Embryonic facial prominence (tissue), 1 donor: ENCODE data around the gene TSEN2.
"Not testable (repeated sequence)": the region's sequence is repeated elsewhere in the genome, so short reads cannot be mapped to it uniquely, and the experiment has no call there.

Experiments used
- DNase-seq: peaks from one replicate; pipeline ENCODE4 v3.0.0-alpha.2; 2016; ENCODE audit errors: extremely low spot score

The TSEN2 gene

DNA sequence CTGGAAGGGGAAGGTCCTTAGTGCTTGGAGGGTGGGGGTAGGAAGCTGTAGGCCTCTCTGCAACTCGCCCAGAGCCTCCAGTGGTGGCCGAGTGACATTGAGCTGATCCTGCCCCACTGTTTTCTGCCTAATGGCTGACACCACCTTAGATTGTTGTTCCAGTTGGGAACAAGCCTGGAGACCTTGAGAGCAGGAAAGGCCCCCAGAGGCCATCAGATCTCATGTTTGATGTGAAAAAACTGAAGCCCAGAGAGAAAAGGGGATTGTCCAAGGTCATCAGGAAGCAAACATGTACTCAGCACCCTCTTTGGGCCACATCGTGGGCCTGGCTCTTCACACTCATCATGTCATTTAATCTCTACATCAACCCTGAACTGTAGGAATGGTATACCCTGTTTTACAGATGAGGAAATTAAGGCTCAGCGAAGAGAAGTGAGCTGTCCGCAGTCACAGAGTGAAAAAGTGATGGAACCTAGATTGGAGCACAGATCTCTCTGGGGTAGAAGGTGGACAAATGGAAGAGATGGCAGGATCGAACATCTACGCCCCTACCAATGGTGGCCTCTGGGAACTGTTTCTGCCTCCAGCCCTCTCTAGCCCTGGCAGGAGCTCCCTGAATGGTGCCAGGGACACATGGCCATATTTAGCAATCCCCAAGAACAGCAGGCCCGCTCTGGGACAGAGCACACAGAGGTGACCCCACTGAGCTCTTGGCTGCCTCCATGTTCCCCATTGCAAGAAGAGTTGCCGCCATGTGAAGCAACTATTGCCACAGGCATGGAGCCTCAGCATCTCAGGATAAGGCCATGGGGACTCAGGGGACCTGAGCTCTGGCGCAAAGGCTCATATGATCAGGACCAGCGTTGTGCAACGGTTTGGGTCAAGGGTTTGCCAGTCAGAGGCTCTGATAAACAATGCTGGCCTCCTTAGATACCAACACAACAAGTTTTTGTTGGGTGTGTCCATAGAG lies 31.6 kb upstream of the TSEN2 start:
- DNase-seq, result no peak

- no peak for DNase-seq
Measured at GRCh38 chr3:12454076-12454815, 30.0 kb upstream of the TSEN2 start.

DNA sequence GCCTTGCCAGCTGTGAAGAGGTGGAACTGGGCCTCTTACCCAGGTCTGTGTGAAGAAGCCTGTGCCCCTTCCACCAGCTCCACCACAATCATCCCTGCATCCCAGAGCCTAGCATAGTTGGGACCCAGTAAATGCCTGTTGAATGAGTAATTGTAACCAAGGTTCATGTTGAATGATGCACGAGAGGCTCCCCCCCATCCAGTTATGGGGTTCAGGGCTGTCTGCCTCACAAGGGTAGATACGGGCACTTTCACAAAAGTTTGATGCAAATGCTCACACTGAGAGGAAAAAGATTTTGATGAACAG lies 29.5 kb upstream of the TSEN2 start:
- no peak for DNase-seq

DNA sequence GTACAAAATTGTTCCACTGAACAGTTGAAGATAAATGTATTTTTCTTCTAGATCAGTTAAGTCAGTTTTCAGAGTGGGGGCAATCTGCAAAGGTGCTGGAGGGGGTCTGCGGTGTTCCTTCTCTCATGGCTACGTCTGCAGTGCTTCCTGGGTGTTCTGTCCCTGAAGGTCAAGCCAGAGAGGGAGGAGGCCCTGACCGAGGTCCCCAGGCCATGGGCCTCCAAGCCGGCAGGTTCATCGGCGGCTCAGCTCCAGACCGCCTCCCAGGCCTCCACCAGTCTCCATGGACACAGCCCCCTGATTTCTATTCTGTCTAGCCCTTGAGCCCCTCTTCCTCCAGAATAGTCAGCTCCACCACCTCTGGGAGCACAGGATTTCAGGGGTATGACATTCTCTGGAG lies 28.5 kb upstream of the TSEN2 start:
- no peak for DNase-seq

GRCh38 chr3:12456441-12456840 lies 27.8 kb upstream of the TSEN2 start:
- no peak for DNase-seq

- DNase-seq, result not testable (repeated sequence)
Measured at GRCh38 chr3:12457380-12457779, 26.9 kb upstream of the TSEN2 start.

GRCh38 chr3:12458901-12459300 lies 25.4 kb upstream of the TSEN2 start:
- DNase-seq, result no peak

GRCh38 chr3:12460127-12460526 lies 24.2 kb upstream of the TSEN2 start:
- no peak for DNase-seq

- no peak for DNase-seq
Measured at GRCh38 chr3:12461097-12461649, 23.1 kb upstream of the TSEN2 start.

DNA sequence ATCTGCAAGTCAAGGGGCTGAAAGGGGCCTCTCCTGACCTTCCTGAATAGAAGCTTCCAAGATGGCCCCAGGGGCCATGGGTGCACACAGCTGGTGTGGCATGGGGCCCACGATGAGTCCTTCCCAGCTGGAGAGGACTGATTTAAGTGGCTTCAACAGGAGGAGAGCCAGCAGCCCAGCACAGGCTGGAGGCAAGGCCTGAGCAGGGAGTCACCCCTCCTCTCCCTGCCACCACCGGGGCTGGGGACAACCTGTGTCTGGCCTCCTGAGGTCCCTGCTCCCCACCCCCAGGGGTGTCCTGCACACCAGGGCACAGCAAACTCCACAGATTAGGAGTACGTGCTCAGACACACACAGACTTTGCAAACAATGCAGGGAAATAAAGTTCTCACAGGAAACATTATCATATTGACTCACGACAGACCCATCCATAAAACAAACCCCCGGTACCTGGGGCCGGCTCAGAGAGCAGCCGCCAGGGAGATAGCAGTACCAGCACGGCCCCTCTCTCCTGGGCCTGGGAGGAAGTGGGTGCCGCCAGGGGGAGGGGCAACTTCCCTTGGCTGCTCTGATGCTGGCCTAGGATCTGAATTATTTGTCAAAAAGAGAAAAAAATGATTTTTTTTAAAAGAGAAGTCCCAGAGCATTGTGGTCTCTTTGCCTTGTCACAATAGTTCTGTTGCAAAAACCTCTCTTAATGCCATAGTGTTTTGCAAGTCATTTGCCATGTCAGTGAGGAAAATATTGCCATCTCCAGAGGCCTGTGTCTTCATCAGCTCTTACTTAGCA lies 21.9 kb upstream of the TSEN2 start:
- no peak for DNase-seq

GRCh38 chr3:12463686-12464085 lies 20.6 kb upstream of the TSEN2 start:
- no peak for DNase-seq

DNA sequence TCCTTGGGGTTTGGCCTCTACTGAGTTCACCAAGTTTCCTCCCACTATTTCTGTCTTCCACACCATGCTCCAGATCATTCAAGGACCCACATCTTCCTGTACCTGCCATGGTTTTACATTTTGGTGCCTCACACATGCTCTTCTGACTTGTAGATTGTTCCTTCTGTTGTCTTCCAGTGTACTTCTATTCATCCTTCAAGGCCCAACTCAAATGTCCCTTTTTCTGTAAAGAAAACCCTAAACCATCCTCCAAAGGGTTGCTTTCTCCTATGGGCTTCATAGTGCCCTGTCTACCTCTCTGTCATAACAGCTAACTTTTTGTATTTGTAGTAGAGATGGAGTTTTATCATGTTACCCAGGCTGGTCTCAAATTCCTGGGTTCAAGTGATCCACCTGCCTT lies 20.1 kb upstream of the TSEN2 start:
- no peak for DNase-seq

- no peak for DNase-seq
Measured at GRCh38 chr3:12465151-12465835, 19.0 kb upstream of the TSEN2 start.

GRCh38 chr3:12465836-12466225 lies 18.4 kb upstream of the TSEN2 start:
- no peak for DNase-seq

- no peak for DNase-seq
Measured at GRCh38 chr3:12467746-12468145, 16.5 kb upstream of the TSEN2 start.

DNA sequence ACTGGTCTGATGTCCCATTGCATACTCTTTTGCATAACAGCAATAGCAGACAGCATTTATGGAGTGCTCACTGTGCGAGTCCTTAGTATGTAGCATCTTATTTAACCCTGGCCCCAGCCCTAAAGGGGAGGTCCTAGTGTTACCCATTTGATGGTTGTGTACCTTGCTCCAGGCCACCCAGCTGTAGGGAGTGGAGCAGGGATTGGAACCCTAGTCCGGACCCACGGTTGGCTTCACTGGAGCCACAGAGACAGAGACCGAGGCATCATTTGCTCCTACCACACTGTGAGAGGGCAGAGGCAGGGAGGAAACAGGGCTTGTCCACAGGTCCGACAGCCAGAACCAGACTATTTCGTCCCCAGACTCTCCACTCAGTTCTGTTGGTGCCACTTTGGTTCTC lies 16.0 kb upstream of the TSEN2 start:
- DNase-seq, result no peak

- DNase-seq, result no peak
Measured at GRCh38 chr3:12468757-12469156, 15.5 kb upstream of the TSEN2 start.

DNA sequence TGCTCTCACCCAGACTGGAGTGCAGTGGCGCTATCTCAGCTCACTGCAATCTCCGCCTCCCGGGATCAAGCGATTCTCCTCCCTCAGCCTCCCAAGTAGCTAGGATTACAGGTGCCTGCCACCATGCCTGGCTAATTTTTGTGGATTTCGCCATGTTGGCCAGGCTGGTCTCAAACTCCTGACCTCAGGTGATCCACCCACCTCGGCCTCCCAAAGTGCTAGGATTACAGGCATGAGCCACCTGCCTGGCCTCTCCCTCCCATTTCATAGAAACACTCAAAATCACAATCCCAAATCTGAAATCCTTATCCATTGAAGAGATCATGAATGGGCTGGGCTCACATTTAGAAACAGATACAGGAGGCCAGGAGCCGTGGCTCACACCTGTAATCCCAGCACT lies 15.1 kb upstream of the TSEN2 start:
- DNase-seq, result not testable (repeated sequence)

DNA sequence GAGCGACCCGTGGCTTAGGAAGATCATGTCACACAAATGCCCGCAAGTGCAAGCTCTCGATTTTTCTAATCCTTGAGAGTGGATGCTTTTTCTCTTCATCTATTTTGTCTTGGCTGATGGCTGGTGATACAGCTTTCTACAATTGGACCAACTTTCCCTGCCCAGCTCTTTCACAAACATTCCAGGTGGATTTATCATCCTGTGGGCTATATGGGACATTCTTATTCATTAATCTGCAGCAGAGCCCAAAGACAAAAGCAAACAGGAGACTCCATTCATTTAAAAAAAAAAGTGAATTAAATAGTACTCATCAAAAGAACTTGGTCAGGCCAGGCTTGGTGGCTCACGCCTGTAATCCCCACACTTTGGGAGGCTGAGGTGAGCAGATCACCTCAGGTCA lies 14.2 kb upstream of the TSEN2 start:
- DNase-seq, result no peak

GRCh38 chr3:12470680-12471079 lies 13.6 kb upstream of the TSEN2 start:
- no peak for DNase-seq

DNA sequence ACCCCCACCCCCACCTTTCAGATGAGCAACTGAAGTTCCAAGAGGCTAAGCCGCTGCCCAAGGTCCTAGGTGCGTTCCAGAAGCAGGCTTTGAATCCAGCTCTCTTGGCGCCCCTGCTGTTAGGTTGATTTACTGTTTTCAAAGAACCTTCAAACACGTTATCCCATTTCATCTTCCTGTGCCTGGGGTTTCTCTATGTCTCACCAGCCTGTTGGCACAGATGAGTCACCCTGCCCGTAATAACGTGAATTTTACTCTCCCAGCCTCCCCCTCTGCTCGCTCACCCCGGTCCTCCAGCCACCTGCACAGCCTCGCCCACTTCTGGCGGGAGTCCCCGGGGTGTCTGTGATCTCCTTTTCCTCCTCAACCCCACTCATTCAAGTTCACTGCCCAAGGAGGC lies 13.0 kb upstream of the TSEN2 start:
- no peak for DNase-seq
